ENCODE measurements around the gene ANKRD50. TPM values are rescaled to one million over a fixed set of nuclear protein-coding genes. Genes with fewer than 3 reads are reported as not detected.
A peak's percentile ranks its signal among the peaks of the same experiment; 100 is the strongest.

The ANKRD50 gene
- total and polyA plus RNA-seq, 2 of the 4 experiments (the other 2 are of a cell fraction) = 8.1 to 35.3 TPM

DNA sequence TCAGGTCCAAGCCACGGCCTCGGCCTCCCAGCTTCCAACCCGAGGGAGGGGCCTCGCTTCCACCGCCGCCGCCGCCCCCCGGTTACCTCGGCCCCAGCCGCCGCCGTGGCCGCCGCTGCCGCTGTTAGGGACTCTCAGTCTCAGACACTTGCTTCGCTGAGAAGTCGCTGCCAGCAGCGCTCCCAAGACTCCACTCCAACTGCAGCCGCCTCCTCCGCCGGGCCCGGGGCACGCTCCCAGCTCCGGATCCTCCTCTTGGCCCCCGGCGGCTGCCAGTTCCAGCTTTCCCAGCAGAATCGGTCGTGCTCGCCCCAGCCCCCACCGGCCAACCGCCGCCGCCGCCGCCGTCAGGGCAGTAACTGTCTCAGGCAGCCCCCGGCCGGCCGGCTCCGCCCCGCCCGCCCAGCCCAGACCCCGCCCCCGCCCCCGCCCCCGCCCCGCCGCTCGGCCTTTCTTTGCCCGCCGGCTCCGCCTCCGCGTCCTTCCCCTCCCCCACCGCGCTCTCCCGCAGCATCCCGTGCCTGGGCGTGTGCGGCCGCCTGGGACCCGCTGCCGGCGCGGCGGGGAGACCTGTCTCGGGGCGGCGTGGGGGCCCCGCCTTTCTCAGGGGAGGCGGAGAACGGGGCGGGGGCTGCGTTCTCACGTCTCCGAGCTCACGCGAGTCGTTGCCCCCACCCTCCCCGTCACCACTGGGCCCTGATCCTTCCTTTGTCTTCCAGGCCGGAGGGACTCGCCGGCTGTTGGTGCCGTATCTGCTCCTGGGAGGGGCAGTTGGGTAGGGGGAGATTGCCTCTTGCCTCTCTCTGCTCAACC, at the start of gene ANKRD50 (continued):
- TF ChIP-seq USF2 (IDR thresholded peaks at IDR 0.05; ENCODE audit: low read depth, low read length) (no peak), MAFK (IDR thresholded peaks at IDR 0.05; ENCODE audit: low read depth, low read length) (no peak), CHD1 (IDR thresholded peaks at IDR 0.05; ENCODE audit: low read depth, low read length) (no peak), RFX5 (IDR thresholded peaks at IDR 0.05; ENCODE audit: low read depth, low read length) (no peak), POLR2A (IDR thresholded peaks at IDR 0.05; ENCODE audit: low read depth, low read length) (peak; percentile 97)

DNA sequence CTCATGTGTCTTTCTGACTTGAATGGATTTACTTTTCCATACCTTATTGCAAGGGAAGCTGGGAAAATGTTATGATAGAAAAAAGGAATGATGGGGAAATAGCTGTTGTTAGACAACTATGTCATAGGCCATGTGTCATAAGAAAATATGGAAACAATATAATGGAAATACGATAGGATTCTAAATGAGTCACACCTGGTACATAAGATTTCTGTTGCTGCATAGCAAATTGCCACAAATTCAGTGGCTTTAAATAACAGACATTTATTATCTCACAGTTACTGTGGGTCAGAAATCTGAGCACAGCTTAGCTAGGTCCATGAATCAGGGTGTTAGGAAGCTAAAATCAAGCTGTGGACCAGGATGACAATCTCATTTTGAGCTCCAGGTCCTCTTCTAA, 44.6 kb upstream of the ANKRD50 start:
- BruUV-seq (replicated peaks) = no TSS peak
- H2BK120ac ChIP-seq (ENCODE audit: low read depth, low read length) = peak overlapping the region; percentile 26; the same call in 1 of the 2 replicates
- no peaks in the 10 kb centered on the region for H4K20me1 ChIP-seq (ENCODE audit: insufficient read depth, low read length)
- H4K5ac ChIP-seq (ENCODE audit: low read depth, low read length) = peak overlapping the region; percentile 25; the same call in 1 of the 2 replicates
- H3K4me1 ChIP-seq (ENCODE audit: control insufficient read depth, insufficient read depth, low read length) = peaks cover 8% of the 10 kb centered on the region
- no peaks in the 10 kb centered on the region for H3K9me3 ChIP-seq (ENCODE audit: control insufficient read depth, insufficient read depth, low read length)
- ATAC-seq (ENCODE audit: low read depth) (no peak), DNase-seq (peak; percentile 67)
- H3K18ac ChIP-seq (ENCODE audit: low read depth, low read length) = peak overlapping the region; percentile 37; the same call in 1 of the 2 replicates
- no peaks in the 10 kb centered on the region for H3K36me3 ChIP-seq (ENCODE audit: control insufficient read depth, insufficient read depth, low read length)
- H3K4ac ChIP-seq (ENCODE audit: low read depth, low read length) = no peak overlapping the region
- dilution Hi-C loops (cut with HindIII; ENCODE audit: low sequenced_read_pairs, unreplicated experiment) = no loop called here
- no peaks in the 10 kb centered on the region for H3K27me3 ChIP-seq (ENCODE audit: control insufficient read depth, insufficient read depth, low read length)
- 0 out of 2 replicates have a peak overlapping the region, but pooled peaks have one; percentile 72 for H3K14ac ChIP-seq (replicated peaks; ENCODE audit: low read depth, low read length)
- H3K23ac ChIP-seq (ENCODE audit: low read depth, low read length) = no peak overlapping the region
- H3K4me2 ChIP-seq (ENCODE audit: low read depth, low read length) = no peak overlapping the region
- 0 out of 4 replicates have a peak overlapping the region, but pooled peaks of 1 of the 2 experiments have one; percentile 21 for H4K8ac ChIP-seq (ENCODE audit: low read depth in 2 of 2, low read length in 2 of 2)
- WGBS, 2 experiments (ENCODE audit: extremely low coverage in 2 of 2, insufficient read length in 1 of 2) = no CpG with 5 or more reads among the region's 1 CpG
- no peak overlapping the region for H4K91ac ChIP-seq (ENCODE audit: insufficient read depth, low read depth, low read length)
- no peak overlapping the region for H3K56ac ChIP-seq (ENCODE audit: extremely low read depth, insufficient read depth, low read length)
- no peak overlapping the region for H2AK5ac ChIP-seq (ENCODE audit: low read depth, low read length)
- in situ Hi-C loops (cut with MboI; ENCODE audit: low sequenced_read_pairs) = no loop called here
- no peak overlapping the region for H2AK9ac ChIP-seq (replicated peaks; ENCODE audit: low read depth, low read length, poor library complexity)
- intact Hi-C loops (cut with micrococcal nuclease) = no loop called here
- peak overlapping the region; percentile 53 for H2BK5ac ChIP-seq (ENCODE audit: low read depth, low read length, poor library complexity, severe bottlenecking)
- peak overlapping the region; percentile 14 for H2AFZ ChIP-seq (replicated peaks; ENCODE audit: low read length, poor library complexity)
- ChIA-PET POLR2A (ENCODE audit: unreplicated experiment) (no interaction called here), CTCF (no interaction called here)
- no peaks in the 10 kb centered on the region for H3K9me1 ChIP-seq (ENCODE audit: insufficient read depth, low read length)
- no peak overlapping the region for H3K9ac ChIP-seq (ENCODE audit: low read depth, low read length)
- H2BK15ac ChIP-seq (ENCODE audit: low read depth, low read length) = no peak overlapping the region
- no peak overlapping the region for H2BK20ac ChIP-seq (ENCODE audit: low read depth, low read length)
- no peaks in the 10 kb centered on the region for H3K79me1 ChIP-seq (ENCODE audit: low read depth in 1 of 2, low read length in 2 of 2)
- no peak overlapping the region for H3K4me3 ChIP-seq (ENCODE audit: insufficient read depth, low read depth, low read length)
- no peak overlapping the region for H3K27ac ChIP-seq (ENCODE audit: insufficient read depth, low read length)
- TF ChIP-seq USF2 (IDR thresholded peaks at IDR 0.05; ENCODE audit: low read depth, low read length) (no peak), MAZ (IDR thresholded peaks at IDR 0.05; ENCODE audit: borderline replicate concordance, low read depth, low read length) (no peak), BHLHE40 (IDR thresholded peaks at IDR 0.05; ENCODE audit: low read depth, low read length) (no peak), ELK1 (IDR thresholded peaks at IDR 0.05; ENCODE audit: borderline replicate concordance, low read depth, low read length) (no peak), RAD21 (IDR thresholded peaks at IDR 0.05; ENCODE audit: low read length) (no peak), CEBPB (IDR thresholded peaks at IDR 0.05; ENCODE audit: low read depth, low read length) (peak; percentile 34; the same call in 1 of the 2 replicates)
- TF ChIP-seq, protein P1, sequence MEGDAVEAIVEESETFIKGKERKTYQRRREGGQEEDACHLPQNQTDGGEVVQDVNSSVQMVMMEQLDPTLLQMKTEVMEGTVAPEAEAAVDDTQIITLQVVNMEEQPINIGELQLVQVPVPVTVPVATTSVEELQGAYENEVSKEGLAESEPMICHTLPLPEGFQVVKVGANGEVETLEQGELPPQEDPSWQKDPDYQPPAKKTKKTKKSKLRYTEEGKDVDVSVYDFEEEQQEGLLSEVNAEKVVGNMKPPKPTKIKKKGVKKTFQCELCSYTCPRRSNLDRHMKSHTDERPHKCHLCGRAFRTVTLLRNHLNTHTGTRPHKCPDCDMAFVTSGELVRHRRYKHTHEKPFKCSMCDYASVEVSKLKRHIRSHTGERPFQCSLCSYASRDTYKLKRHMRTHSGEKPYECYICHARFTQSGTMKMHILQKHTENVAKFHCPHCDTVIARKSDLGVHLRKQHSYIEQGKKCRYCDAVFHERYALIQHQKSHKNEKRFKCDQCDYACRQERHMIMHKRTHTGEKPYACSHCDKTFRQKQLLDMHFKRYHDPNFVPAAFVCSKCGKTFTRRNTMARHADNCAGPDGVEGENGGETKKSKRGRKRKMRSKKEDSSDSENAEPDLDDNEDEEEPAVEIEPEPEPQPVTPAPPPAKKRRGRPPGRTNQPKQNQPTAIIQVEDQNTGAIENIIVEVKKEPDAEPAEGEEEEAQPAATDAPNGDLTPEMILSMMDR (conservative IDR thresholded peaks at IDR 0.05; ENCODE audit: low read depth, low read length) = no peak

Data from IMR-90 (cell line).